ENCODE results near the gene CPNE7. TPM values are rescaled to one million over a fixed set of nuclear protein-coding genes. Genes with fewer than 3 reads are reported as not detected.
A peak's percentile ranks its signal among the peaks of the same experiment; 100 is the strongest.

CPNE7 gene
- total and polyA plus RNA-seq, 2 of the 13 experiments (the other 11 are each of a cell fraction or from before 2014, with no cell fraction given), result 0.59 TPM; not detected in 1

GRCh38 chr16:89615596-89616090 lies 40.1 kb downstream of the CPNE7 start (continued):
- TF ChIP-seq REST (IDR thresholded peaks at IDR 0.05; ENCODE audit: borderline replicate concordance in 1 of 2, low read depth in 1 of 2, low read length in 2 of 2) (no peak), MTA1 (CRISPR knock-in tag; IDR thresholded peaks at IDR 0.05; ENCODE audit: borderline replicate concordance) (peak; percentile 72), ZNF431 (CRISPR knock-in tag; IDR thresholded peaks at IDR 0.05; ENCODE audit: borderline replicate concordance, low read depth) (no peak), ZNF629 (CRISPR knock-in tag; conservative IDR thresholded peaks at IDR 0.05) (peak; percentile 65), SNAPC5 (CRISPR knock-in tag; IDR thresholded peaks at IDR 0.05; ENCODE audit: borderline replicate concordance) (no peak), ZNF687 (CRISPR knock-in tag; IDR thresholded peaks at IDR 0.05) (peak; percentile 75), ZFP82 (CRISPR knock-in tag; IDR thresholded peaks at IDR 0.05; ENCODE audit: borderline replicate concordance) (no peak), EP300 (IDR thresholded peaks at IDR 0.05; ENCODE audit: low read depth in 2 of 2, low read length in 2 of 2) (no peak), EP300 (CRISPR knock-in tag; IDR thresholded peaks at IDR 0.05; ENCODE audit: borderline replicate concordance) (no peak), SMARCC2 (IDR thresholded peaks at IDR 0.05) (no peak), ZNF101 (CRISPR knock-in tag; IDR thresholded peaks at IDR 0.05; ENCODE audit: borderline replicate concordance, low read depth) (no peak), ZNF296 (CRISPR knock-in tag; conservative IDR thresholded peaks at IDR 0.05) (no peak), CREBL2 (CRISPR knock-in tag; IDR thresholded peaks at IDR 0.05; ENCODE audit: borderline replicate concordance) (no peak), HNRNPL (IDR thresholded peaks at IDR 0.05; ENCODE audit: low read depth, low read length) (no peak), ATF1 (CRISPR knock-in tag; IDR thresholded peaks at IDR 0.05) (no peak), HDAC1 (CRISPR knock-in tag; IDR thresholded peaks at IDR 0.05) (no peak; the same call in 1 of the 2 replicates), CENPT (CRISPR knock-in tag; IDR thresholded peaks at IDR 0.05; ENCODE audit: low read depth) (no peak), STAG1 (CRISPR knock-in tag; IDR thresholded peaks at IDR 0.05) (peak; percentile 86), MTF2 (CRISPR knock-in tag; IDR thresholded peaks at IDR 0.05; ENCODE audit: borderline replicate concordance) (peak; percentile 76; the same call in 1 of the 2 replicates)

Data from HepG2 (cell line).